Astrocyte of the cerebellum (primary cell): ENCODE data around the gene GADD45B.
A peak's percentile ranks its signal among the peaks of the same experiment; 100 is the strongest.
"Not testable (repeated sequence)": the region's sequence is repeated elsewhere in the genome, so short reads cannot be mapped to it uniquely, and the experiment has no call there.

Experiments used
- DNase-seq: peaks from one replicate; pipeline ENCODE4 v3.0.0-alpha.2; 2011; ENCODE audit warnings: low read depth
- H3K4me3 ChIP-seq: 2 replicates; pipeline ENCODE4 v1.5.1; 2011; ENCODE audit warnings: mild to moderate bottlenecking, low read depth, low read length, moderate library complexity
- CTCF ChIP-seq: IDR thresholded peaks from 2 replicates; pipeline ENCODE4 v1.5.1; 2012; ENCODE audit warnings: low read length, low read depth, moderate library complexity, mild to moderate bottlenecking; ENCODE audit errors: missing control alignments
- in situ Hi-C: cut with HindIII; loops from 2 replicates; pipeline ENCODE4 v1.10.0; 2017; ENCODE audit warnings: low sequenced_read_pairs

GADD45B gene

GRCh38 chr19:2512523-2513431 lies 36.9 kb downstream of the GADD45B start:
- H3K4me3 ChIP-seq, result no peak overlapping the region
- TF ChIP-seq CTCF, result no peak
- in situ Hi-C loops, result no loop called here
- DNase-seq, result no peak

GRCh38 chr19:2514981-2515518 lies 39.1 kb downstream of the GADD45B start:
- no peak for TF ChIP-seq CTCF
- no peak for DNase-seq
- in situ Hi-C loops, result no loop called here
- no peak overlapping the region for H3K4me3 ChIP-seq

- DNase-seq, result no peak
- in situ Hi-C loops, result no loop called here
- H3K4me3 ChIP-seq, result no peak overlapping the region
- no peak for TF ChIP-seq CTCF
Measured at GRCh38 chr19:2516727-2517126, 40.8 kb downstream of the GADD45B start.

GRCh38 chr19:2517881-2518601 lies 42.1 kb downstream of the GADD45B start:
- in situ Hi-C loops, result no loop called here
- no peak for TF ChIP-seq CTCF

GRCh38 chr19:2518856-2519255 lies 42.9 kb downstream of the GADD45B start:
- in situ Hi-C loops, H3K4me3 ChIP-seq, DNase-seq: not testable (repeated sequence)

More at GRCh38 chr19:2517881-2518601, 42.1 kb downstream of the GADD45B start:
- peak; percentile 76 for DNase-seq
- H3K4me3 ChIP-seq, result no peak overlapping the region

GRCh38 chr19:2519482-2519881 lies 43.6 kb downstream of the GADD45B start:
- no peak overlapping the region for H3K4me3 ChIP-seq
- no peak for TF ChIP-seq CTCF
- no peak for DNase-seq
- in situ Hi-C loops, result no loop called here
